HG03520 (cell line): Measurements from ENCODE around the gene CD1E.
"Not testable (repeated sequence)": the region's sequence is repeated elsewhere in the genome, so short reads cannot be mapped to it uniquely, and the experiment has no call there.

Experiments used
- ATAC-seq: cut with Tn5 transposase; IDR thresholded peaks from one replicate; pipeline ENCODE4 v1.9.1; 2021; ENCODE audit warnings: mild to moderate bottlenecking, moderate library complexity; ENCODE audit not compliant: unreplicated experiment

CD1E gene

DNA sequence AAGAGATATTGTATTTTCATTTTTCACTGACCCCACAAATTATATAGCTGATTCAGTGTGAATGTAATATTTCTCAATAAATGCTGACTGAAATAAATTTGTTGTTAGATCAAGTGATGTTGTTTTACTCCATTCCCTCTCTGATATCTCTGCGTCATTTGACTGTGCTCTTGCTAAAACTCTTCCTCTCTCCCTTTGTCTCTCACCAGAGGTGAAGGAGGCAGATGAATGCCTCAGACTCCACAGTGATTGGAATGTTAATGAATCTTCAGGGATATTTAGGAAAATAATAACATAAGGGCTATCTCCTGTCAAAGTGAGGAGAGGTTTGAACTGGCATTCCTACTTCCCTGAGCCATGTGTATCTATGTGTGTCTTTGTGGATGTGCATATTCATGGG is 3.7 kb downstream of the CD1E start:
- no peak for ATAC-seq

DNA sequence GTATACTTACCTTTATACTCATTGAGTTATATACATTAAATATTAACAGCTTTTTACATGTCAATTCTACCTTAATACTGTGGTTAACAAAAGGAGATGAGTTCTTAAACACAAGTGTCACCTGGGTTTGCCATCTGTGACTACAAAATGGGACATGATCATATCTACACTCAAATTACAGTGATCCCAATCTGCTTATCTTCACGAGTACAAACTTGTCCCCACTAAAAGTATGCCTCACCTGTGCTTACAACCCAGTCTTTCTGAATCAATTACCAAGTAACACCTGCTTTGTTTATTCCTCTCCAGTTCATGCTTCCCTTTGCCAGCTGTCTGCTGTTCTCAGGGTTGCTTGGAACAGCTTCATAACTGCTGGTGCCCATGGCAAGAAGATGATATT is 8.8 kb downstream of the CD1E start:
- no peak for ATAC-seq

DNA sequence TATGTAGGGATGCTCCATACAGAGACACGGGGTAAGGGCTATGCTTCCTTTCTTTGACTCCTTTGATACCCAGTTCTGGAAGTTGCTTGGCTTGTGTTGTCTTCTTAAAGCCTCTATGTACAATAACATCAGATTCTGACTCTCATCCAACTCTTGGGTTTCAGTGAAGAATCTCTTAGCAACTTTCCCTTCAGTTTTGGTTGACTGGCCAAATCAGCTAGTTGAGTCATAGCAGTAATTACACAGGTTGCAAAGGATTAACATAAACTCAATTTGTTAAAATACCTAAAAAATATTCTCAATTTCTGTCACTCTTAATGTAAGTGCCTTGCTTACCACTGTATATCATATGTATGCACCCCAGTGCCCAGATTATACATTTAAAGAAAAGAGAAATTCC is 9.2 kb downstream of the CD1E start:
- no peak for ATAC-seq

DNA sequence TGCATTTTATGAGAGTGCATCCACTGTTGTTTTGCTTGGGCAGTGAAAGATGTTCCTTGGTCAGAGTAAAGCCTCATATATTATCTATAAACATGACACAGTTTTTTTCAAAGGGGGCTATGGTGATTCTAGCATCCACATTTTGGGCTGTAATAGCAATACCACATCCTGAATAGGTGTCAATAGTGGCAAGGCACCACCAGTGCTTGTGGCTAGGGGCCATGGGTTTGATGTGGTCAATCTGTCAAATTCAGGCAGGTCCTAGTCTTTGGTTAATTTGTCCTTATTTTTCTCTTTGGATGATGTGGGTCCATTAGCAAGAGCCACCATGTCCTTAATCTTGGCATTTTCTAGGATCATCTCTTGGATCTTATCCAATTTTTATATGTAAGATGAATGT is 13.1 kb downstream of the CD1E start:
- no peak for ATAC-seq

DNA sequence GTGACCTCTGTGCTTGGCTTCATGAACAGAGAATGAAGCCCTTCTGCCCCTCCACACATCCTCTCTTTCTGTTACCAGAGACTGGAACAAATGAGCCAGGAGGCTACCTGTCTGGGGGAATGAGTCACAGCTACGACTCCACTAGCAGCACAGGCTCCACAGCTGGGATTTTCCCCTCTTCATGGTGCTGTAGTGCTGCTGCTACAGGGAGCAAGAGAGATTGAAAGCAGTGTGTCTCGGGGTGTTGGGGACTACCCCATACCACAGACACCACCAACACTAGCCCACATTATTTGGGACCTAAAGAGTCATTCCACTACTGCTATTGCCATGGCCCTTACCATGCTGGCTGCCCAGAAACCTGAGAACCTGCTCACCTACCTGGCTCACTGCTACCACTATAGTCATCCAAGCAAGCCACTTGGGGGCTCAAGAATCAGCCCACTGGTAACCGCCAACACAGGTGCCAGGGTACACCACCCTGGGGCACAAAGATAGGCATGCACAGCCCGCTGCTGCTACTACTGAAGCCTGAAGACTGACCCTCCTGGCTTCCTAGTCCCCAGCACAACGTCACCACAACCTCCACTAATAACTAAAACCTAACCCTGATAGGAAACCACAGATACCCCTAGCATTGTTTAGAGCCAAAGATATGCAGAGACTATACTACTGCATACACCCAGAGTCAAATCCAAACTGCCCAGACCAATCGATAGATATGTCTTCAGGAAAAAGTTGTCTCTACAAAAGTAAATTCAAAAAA is 17.7 kb downstream of the CD1E start:
- peak; percentile 94 for ATAC-seq

DNA sequence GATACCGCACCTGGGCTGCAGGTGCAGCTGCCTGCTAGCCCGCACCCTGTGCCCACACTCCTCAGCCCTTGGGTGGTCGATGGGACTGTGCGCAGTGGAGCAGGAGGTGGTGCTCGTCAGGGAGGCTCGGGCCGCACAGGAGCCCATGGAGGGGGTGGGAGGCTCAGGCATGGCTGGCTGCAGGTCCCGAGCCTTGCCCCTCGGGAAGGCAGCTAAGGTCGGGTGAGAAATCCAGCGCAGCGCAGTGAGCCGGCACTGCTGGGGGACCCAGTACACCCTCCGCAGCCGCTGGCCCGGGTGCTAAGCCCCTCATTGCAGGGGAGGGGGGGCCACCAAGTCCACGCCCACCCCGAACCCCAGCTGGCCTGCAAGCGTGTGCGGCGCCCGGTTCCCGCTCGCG is 20.4 kb downstream of the CD1E start:
- ATAC-seq: not testable (repeated sequence)

DNA sequence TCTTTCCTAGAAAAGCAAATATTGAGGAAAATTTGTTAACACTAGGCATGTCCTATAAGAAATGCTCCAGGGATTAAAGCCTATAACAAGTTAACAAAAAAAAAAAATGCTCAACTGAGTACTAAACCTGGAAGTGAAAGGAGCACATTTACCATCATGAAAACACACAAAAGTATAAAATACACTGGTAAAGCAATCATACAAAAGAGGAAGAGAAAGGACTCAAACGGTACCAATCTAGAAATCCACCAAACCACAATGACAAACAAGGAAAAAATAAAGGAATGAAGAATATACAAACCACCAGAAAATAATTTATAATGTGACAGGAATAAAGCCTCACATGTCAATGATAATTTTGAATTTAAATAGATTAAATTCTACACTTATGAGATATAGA is 21.2 kb downstream of the CD1E start:
- no peak for ATAC-seq

DNA sequence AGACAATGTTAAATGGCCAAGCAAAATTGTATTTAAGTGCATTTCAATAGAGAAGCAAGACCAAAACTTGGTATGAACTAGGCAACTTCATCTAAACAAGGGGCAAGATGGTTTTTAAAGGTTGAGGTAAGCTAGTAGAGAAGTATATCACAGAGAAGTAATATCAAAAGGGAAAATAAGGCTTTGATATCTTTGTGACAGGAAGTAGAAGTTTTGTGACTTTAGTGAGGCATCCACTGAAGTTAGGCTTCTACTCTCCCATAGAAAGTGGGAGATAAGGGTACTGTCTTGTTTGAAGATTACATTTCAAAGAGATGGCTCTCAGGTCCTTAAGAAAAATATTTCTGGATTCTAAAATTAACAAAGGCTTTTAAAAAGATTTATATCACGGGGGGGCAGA is 36.6 kb downstream of the CD1E start:
- ATAC-seq: no peak

DNA sequence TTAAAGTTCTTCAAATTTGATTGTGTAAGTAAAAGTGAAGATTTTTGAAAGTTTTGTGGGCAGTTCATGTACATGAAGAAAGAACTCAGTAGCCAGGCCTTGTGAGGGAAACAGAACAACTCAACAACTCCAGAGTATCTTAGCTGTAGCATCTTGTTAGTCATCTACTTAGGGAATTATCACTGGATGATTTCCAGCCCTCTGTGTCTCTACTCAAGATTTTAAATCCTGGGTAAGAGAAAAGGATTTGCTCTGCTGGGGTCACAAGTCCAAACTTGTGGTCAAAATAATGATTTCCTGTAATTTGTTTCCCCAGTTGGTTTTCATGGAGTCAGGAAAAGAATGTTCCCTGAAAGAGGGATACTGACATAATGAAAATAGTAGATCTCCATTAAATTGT is 37.4 kb downstream of the CD1E start:
- ATAC-seq: no peak

DNA sequence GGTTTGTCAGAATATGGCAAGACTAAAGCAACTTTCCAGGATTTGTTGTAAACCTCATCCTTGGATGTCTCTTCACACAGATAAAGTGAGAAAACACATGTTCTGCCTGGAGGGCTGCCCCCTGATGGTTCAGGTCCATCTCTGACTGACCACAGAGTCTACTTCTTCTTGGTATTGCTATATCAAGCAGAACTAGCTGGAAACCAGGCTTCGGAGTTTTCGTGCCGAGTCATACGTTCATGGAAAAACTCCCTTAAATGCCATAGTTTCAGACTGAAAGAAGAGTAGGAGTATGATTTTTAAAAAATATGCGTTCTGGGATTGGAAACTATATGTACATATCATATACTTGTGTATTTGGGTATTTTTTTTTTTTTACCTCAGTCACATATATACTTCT is 39.8 kb downstream of the CD1E start:
- ATAC-seq: no peak

DNA sequence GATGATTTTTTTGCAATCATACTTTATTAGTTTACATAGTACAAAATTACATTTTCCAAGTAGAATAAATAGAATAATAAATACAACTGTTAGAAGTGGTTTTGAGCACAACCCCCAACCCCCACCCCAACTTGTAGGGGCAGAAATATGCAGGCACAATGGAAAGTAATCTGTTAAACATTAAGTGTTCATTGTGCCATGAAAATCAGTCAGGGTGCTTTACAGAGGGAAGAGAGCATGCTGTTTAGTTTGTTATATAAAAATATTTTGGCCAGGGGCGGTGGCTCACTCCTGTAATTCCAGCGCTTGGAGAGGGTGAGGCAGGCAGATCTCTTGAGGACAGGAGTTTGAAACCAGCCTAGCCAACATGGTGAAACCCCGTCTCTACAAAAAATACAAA is 43.0 kb downstream of the CD1E start:
- no peak for ATAC-seq

DNA sequence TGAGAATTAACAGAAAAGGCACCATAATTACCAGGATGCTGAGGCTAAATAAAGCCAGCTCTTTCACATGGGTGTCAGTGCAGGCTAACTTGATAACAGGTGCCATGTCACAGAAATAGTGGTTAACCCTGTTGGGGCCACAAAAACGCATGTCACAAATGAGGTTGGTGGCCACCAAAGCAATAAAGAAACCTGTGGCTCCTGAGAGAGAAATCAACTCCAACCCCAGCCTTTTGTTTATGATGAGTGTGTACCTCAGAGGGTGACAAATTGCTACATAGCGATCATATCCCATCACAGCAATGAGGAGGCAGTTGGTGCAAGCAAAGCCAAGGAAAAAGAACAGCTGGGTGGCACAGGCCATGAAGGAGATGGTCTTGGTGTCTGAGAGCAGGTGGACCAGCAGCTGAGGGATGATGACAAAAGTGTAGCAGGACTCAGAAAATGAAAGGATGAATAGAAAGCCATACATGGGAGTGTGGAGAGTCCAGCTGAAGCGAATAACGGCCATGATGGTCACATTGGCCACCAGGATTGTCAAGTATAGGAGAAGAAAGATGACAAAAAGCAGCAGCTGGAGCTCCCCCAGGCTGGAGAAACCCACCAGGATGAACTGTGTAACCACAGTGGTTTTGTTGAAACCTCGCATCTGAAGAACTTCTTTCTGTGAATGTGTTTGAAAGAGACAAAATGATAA is 45.3 kb downstream of the CD1E start, which contains the start of gene OR10T2:
Gene OR10T2 (minus strand): TSS at position 649 of the 697 bp plus-strand sequence. CDS start 0 bp downstream, at position 649.
- ATAC-seq: no peak

DNA sequence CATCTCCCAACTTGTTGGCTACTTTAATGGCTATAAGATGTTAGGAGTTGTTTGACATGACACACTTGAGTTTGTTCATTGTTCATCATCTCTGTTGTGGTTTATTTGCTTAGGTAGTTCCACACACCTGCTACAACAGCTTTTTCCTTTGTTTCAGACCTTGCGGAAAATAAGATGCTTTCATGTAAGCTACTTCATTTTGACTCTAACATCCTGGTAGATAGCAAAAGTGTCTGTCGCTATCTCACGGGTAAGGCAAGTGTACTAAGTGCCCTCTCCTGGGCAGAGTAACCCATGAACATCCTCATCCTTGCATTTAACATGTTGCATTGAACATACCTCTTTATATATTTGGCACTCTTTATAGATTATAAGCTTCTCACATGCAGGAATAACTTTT is 47.2 kb downstream of the CD1E start:
- no peak for ATAC-seq

DNA sequence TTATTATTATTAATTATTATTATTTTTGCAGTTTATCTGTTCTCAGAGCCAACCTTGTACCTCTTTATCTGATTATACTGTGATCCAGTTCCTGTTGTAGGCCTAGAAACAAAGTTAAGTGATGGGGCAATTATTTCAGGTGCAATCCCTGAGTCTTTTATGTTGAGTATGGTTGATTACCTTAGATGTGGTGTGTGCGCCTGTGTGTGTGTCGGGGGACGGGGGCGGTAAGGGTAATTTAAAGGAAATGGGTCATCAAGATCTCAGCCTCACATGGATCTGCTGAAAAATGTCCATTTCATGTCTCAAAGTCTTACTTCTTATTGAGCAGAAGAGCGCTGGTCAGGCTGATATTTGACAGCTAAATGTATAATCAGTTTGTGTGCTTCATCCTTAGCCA is 53.4 kb downstream of the CD1E start:
- no peak for ATAC-seq
